ENCODE data around the gene JAML. TPM values are rescaled to one million over a fixed set of nuclear protein-coding genes. Genes with fewer than 3 reads are reported as not detected.

JAML gene
- total and polyA plus RNA-seq, 2 of the 8 experiments (the other 6 are each of a cell fraction or from before 2014, with no cell fraction given), result 0.12 to 0.58 TPM

GRCh38 chr11:118206391-118207031 lies 18.3 kb downstream of the JAML start (continued):
- TF ChIP-seq CTCF (IDR thresholded peaks at IDR 0.05; ENCODE audit: control extremely low read depth in 1 of 3, insufficient read depth in 1 of 3, low read depth in 1 of 3, low read length in 3 of 3), result no peak

Measured in H1 (cell line).